ENCODE measurements around the gene SPG7. TPM values are rescaled to one million over a fixed set of nuclear protein-coding genes. Genes with fewer than 3 reads are reported as not detected.

The SPG7 gene
- total and polyA plus RNA-seq, 12 donors, result 69.8 to 145 (median 101) TPM

- Histone ChIP-seq H3K4me3 (no peak overlapping the region), H3K36me3 (peaks cover 0 to 53% (median 47%) of the 10 kb centered on the region in 9 donors), H3K27me3 (no peaks in the 10 kb centered on the region), H3K9me3 (no peaks in the 10 kb centered on the region), H3K4me1 (peaks cover 15 to 43% (median 38%) of the 10 kb centered on the region in 9 donors), H3K27ac (no peak overlapping the region)
- DNase-seq (no peak), ATAC-seq (no peak)
- no peak for TF ChIP-seq CTCF (IDR thresholded peaks at IDR 0.05)
- intact Hi-C loops (cut with DNase I), result loop anchor here in 1 of 10 donors (5.0 kb wide), 1 partner anchor 173 kb away; no protein-coding TSS in a partner anchor
- 88 to 94% methylated on average over 9 of the region's 9 CpGs for WGBS, 2 donors
Measured at GRCh38 chr16:89510526-89510925, 2.3 kb downstream of the SPG7 start.

- TF ChIP-seq CTCF (IDR thresholded peaks at IDR 0.05), result no peak
- Histone ChIP-seq H3K27me3 (no peaks in the 10 kb centered on the region), H3K9me3 (no peaks in the 10 kb centered on the region), H3K4me3 (no peak overlapping the region), H3K4me1 (peaks cover 9 to 34% (median 29%) of the 10 kb centered on the region in 9 donors), H3K36me3 (peaks cover 0 to 62% (median 50%) of the 10 kb centered on the region in 9 donors), H3K27ac (no peak overlapping the region)
- intact Hi-C loops (cut with DNase I), result loop anchor here in 1 of 10 donors (5.0 kb wide), 1 partner anchor 174 kb away; no protein-coding TSS in a partner anchor
- DNase-seq (no peak), ATAC-seq (no peak)
- WGBS, 2 donors, result 64 to 67% methylated on average over 8 of the region's 8 CpGs
Measured at GRCh38 chr16:89511374-89511773, 3.2 kb downstream of the SPG7 start.

- ATAC-seq, result no peak
- Histone ChIP-seq H3K27me3 (no peaks in the 10 kb centered on the region), H3K4me1 (peaks cover 0 to 23% (median 18%) of the 10 kb centered on the region in 9 donors), H3K4me3 (no peak overlapping the region), H3K36me3 (peaks cover 0 to 73% (median 54%) of the 10 kb centered on the region in 9 donors), H3K27ac (no peak overlapping the region), H3K9me3 (no peaks in the 10 kb centered on the region)
- 93 to 94% methylated on average over 9 of the region's 9 CpGs for WGBS, 2 donors
- TF ChIP-seq CTCF (IDR thresholded peaks at IDR 0.05), result no peak
- DNase-seq, result no peak
- intact Hi-C loops (cut with DNase I), result loop anchor here in 1 of 10 donors (5.0 kb wide), 1 partner anchor 175 kb away; no protein-coding TSS in a partner anchor
Measured at GRCh38 chr16:89512453-89512852, 4.2 kb downstream of the SPG7 start.

GRCh38 chr16:89517128-89517527 lies 8.9 kb downstream of the SPG7 start:
- intact Hi-C loops (cut with DNase I), result no loop called here
- 68 to 80% methylated on average over 9 of the region's 9 CpGs for WGBS, 2 donors

More at GRCh38 chr16:89517128-89517527, 8.9 kb downstream of the SPG7 start:
- no peak overlapping the region for H3K4me3 ChIP-seq
- H3K36me3 ChIP-seq, result peaks cover 0 to 100% (median 54%) of the 10 kb centered on the region in 9 donors
- no peaks in the 10 kb centered on the region for H3K4me1 ChIP-seq
- ATAC-seq, result no peak
- TF ChIP-seq CTCF (IDR thresholded peaks at IDR 0.05), result no peak
- no peak overlapping the region for H3K27ac ChIP-seq
- H3K27me3 ChIP-seq, result no peaks in the 10 kb centered on the region
- no peaks in the 10 kb centered on the region for H3K9me3 ChIP-seq
- DNase-seq, result no peak
